GM23248 (cell line): Measurements from ENCODE around the gene GAB3. TPM values are rescaled to one million over a fixed set of nuclear protein-coding genes. Genes with fewer than 3 reads are reported as not detected.
A peak's percentile ranks its signal among the peaks of the same experiment; 100 is the strongest.

Experiments
- DNase-seq: peaks from one replicate; pipeline ENCODE4 v3.0.0-alpha.2; 2015
- H2AFZ ChIP-seq: fragments of 200-600 bp; sonication (generic); 2 replicates; pipeline ENCODE4 v1.6.1; 2016; ENCODE audit warnings: antibody characterized with exemption
- H3F3A ChIP-seq: fragments of 200-600 bp; sonication (generic); 2 replicates; pipeline ENCODE4 v1.6.1; 2016; ENCODE audit warnings: mild to moderate bottlenecking, antibody characterized with exemption, mixed run types; ENCODE audit not compliant: insufficient read depth
- H3K27ac ChIP-seq: fragments of 200-600 bp; sonication (generic); 2 replicates; pipeline ENCODE4 v1.5.1; 2016; ENCODE audit warnings: mild to moderate bottlenecking
- H3K27me3 ChIP-seq: fragments of 200-600 bp; sonication (generic); replicated peaks from 2 replicates; pipeline ENCODE4 v1.6.1; 2016; ENCODE audit warnings: mild to moderate bottlenecking; ENCODE audit not compliant: insufficient read depth
- H3K36me3 ChIP-seq: fragments of 200-600 bp; sonication (generic); 2 replicates; pipeline ENCODE4 v1.6.1; 2016; ENCODE audit warnings: low read depth, mild to moderate bottlenecking
- H3K4me1 ChIP-seq: fragments of 200-600 bp; sonication (generic); 2 replicates; pipeline ENCODE4 v1.6.1; 2016; ENCODE audit warnings: mild to moderate bottlenecking; ENCODE audit not compliant: insufficient read depth
- H3K4me2 ChIP-seq: fragments of 200-600 bp; sonication (generic); one replicate; pipeline ENCODE4 v1.6.1; 2016; ENCODE audit warnings: mild to moderate bottlenecking; ENCODE audit not compliant: unreplicated experiment
- H3K4me3 ChIP-seq: fragments of 200-600 bp; sonication (generic); 2 replicates; pipeline ENCODE4 v1.5.1; 2016; ENCODE audit warnings: mild to moderate bottlenecking
- H3K79me2 ChIP-seq: fragments of 200-600 bp; sonication (generic); 2 replicates; pipeline ENCODE4 v1.6.1; 2016; ENCODE audit warnings: mild to moderate bottlenecking; ENCODE audit not compliant: insufficient read depth
- H3K9ac ChIP-seq: fragments of 200-600 bp; sonication (generic); 2 replicates; pipeline ENCODE4 v1.6.1; 2016; ENCODE audit warnings: mild to moderate bottlenecking
- H3K9me2 ChIP-seq: fragments of 200-600 bp; sonication (generic); 2 replicates; pipeline ENCODE4 v1.6.1; 2016; ENCODE audit warnings: mixed run types, mild to moderate bottlenecking, moderate library complexity; ENCODE audit not compliant: insufficient read depth
- H3K9me3 ChIP-seq: fragments of 200-600 bp; sonication (generic); one replicate; pipeline ENCODE4 v1.6.1; 2017; ENCODE audit warnings: low read depth
- H4K20me1 ChIP-seq: fragments of 200-600 bp; sonication (generic); 2 replicates; pipeline ENCODE4 v1.6.0; 2016; ENCODE audit not compliant: insufficient read depth
- EZH2 ChIP-seq: fragments of 200-600 bp; sonication (generic); IDR thresholded peaks from 2 replicates; pipeline ENCODE4 v1.6.1; 2018; ENCODE audit warnings: antibody characterized with exemption, mild to moderate bottlenecking; ENCODE audit not compliant: insufficient read depth, poor library complexity, severe bottlenecking
- EZH2phosphoT487 ChIP-seq: fragments of 200-600 bp; sonication (generic); IDR thresholded peaks from 2 replicates; pipeline ENCODE4 v1.6.1; 2018; ENCODE audit warnings: antibody characterized with exemption, moderate library complexity, mild to moderate bottlenecking, low read depth; ENCODE audit not compliant: insufficient read depth
- WGBS, 2 experiments: methylation state at CpG; one replicate each; pipeline ENCODE4 v1.1.6; 2015 to 2017; ENCODE audit warnings: low lambda C conversion rate in 2 of 2, low coverage in 1 of 2; ENCODE audit errors: missing lambda C conversion rate in 2 of 2; 5-methylcytosine and 5-hydroxymethylcytosine counted together
- in situ Hi-C: fragments of 300-500 bp; cut with MboI; formaldehyde crosslinking; loops from 2 replicates; pipeline ENCODE4 v1.15.0; 2020
- polyA plus RNA-seq: library from polyadenylated mRNA; unstranded; fragments of >200 nt; fragmentation: Nextera tagmentation; extraction: Ambion mirVana; gene quantifications from 2 replicates; pipeline ENCODE4 v1.2.1, GENCODE V29; 2016
- total RNA-seq: library from RNA; depleted of rRNA; stranded (reverse); fragments of >200 nt; shearing (Covaris generic); gene quantifications from 2 replicates; pipeline ENCODE4 v1.2.3, GENCODE V29; 2014

Gene GAB3
- total and polyA plus RNA-seq, 2 experiments from 2014 or later: 0.76 to 1.0 TPM

DNA sequence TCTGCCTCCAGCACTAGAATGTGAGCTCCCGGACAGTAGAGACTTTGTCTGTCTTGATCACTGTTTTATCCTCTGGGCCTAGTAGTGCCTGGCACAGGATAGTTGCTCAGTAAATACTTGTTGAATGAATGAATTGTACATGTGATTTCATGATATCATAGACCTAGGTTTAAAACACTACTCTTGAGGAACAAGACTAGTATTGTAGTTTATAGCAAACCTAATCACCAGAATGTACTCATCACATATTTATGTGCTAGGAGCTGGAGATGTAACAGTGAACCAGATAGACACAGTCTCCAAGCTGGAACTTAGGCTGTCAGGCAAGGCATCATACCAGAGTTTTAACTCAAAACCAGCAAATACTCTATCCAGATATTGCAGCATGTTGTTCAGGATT, 23.5 kb downstream of the GAB3 start:
- Histone ChIP-seq H3K9me2 (no peaks in the 10 kb centered on the region), H4K20me1 (no peaks in the 10 kb centered on the region), H3K4me1 (peaks cover 40% of the 10 kb centered on the region), H3K27me3 (no peaks in the 10 kb centered on the region), H3K36me3 (no peaks in the 10 kb centered on the region), H3K4me3 (no peak overlapping the region), H3F3A (peaks cover 35% of the 10 kb centered on the region), H3K4me2 (peak overlapping the region; percentile 48), H3K27ac (peak overlapping the region; percentile 64), H2AFZ (no peak overlapping the region), H3K9ac (peak overlapping the region; percentile 46), H3K79me2 (no peaks in the 10 kb centered on the region), H3K9me3 (no peaks in the 10 kb centered on the region)
- in situ Hi-C loops: no loop called here
- peak; percentile 43 for DNase-seq
- no peak for TF ChIP-seq EZH2
- no peak for TF ChIP-seq EZH2phosphoT487
- 80% methylated on average over 1 of the region's 1 CpG for WGBS, 2 experiments

DNA sequence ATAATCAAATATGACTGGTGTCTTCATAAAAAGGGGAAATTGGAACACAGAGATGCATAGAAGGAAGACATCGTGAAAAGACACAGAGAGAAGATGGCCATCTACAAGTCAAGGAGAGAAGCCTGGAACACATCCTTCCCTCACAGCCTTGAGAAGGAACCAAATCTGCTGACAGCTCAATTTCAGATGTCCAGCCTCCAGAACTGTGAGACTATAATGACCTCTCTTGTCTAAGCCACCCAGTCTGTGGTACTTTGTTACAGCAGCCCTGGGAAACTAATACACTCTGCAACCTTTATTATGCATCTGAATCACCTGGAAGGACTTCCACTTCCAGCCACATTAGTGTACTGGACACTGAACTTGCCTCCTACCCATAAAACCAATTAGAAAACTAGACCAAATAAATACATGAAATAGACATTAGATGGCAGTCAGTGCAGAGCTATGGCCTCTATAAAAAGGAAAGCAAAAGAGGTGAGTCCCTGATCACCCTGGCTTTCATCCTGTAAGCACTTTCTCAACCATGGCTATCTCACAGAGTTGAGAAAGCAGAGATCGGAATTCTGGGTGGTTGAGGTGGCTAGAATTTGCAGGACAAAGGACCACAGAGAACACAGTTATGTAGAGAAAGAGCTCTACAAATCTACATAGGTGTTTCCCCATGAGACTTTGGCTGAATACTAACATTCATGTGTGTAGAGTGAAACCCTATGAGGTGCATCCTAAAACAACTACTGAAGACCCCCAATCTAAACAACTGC, 25.7 kb downstream of the GAB3 start:
- in situ Hi-C loops: no loop called here
- Histone ChIP-seq H3K9me3 (no peaks in the 10 kb centered on the region), H3K9ac (no peak overlapping the region), H3F3A (peaks cover 28% of the 10 kb centered on the region), H3K79me2 (no peaks in the 10 kb centered on the region), H4K20me1 (no peaks in the 10 kb centered on the region), H3K4me2 (no peak overlapping the region), H3K27me3 (no peaks in the 10 kb centered on the region), H3K9me2 (no peaks in the 10 kb centered on the region), H3K27ac (no peak overlapping the region), H2AFZ (no peak overlapping the region), H3K4me3 (no peak overlapping the region), H3K36me3 (no peaks in the 10 kb centered on the region), H3K4me1 (peaks cover 28% of the 10 kb centered on the region)
- TF ChIP-seq EZH2: no peak
- no peak for TF ChIP-seq EZH2phosphoT487
- 94 to 100% methylated on average over 2 of the region's 2 CpGs for WGBS, 2 experiments
- DNase-seq: no peak

DNA sequence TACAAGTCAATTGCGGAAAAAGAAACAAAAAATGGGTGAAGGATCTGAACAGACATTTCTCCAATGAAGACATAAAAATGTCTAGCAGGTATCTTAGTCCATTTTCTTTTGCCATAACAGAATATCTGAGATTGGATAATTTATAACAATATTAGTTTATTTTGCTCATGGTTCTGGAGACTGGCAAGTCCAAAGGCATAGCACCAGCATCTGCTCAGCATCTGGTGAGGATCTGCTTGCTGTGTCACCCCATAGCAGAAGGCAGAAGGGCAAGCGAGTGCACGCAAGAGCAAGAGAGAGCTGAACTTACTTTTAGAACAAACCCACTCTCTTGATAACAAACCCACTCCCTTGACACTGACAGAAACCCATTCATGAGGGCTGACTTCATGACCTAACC, 29.7 kb downstream of the GAB3 start:
- H3K4me3 ChIP-seq: no peak overlapping the region

DNA sequence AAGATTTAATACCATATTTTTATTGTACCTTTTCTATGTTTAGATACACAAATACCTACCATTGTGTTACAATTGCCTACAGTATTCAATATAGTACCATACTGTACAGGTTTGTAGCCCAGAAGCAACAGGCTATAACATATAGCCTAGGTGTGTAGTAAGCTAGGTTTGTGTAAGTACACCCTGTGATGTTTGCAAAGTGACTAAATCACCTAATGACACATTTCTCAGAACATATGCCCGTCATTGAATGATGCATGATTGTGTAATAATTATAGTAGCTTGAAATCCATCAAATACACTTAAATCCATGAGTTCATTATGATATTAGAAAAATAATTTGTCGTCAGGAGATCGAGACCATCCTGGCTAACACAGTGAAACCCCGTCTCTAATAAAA, 30.8 kb downstream of the GAB3 start:
- Histone ChIP-seq H3K9ac (no peak overlapping the region), H3F3A (peaks cover 5% of the 10 kb centered on the region; the same call in 1 of the 2 replicates), H3K4me3 (no peak overlapping the region), H3K9me2 (no peaks in the 10 kb centered on the region), H3K4me2 (no peak overlapping the region), H3K27me3 (no peaks in the 10 kb centered on the region), H3K4me1 (no peaks in the 10 kb centered on the region), H3K9me3 (no peaks in the 10 kb centered on the region), H3K27ac (no peak overlapping the region), H3K79me2 (no peaks in the 10 kb centered on the region), H4K20me1 (no peaks in the 10 kb centered on the region), H3K36me3 (no peaks in the 10 kb centered on the region), H2AFZ (no peak overlapping the region)
- no peak for DNase-seq
- 90 to 95% methylated on average over 4 of the region's 4 CpGs for WGBS, 2 experiments
- in situ Hi-C loops: no loop called here
- TF ChIP-seq EZH2phosphoT487 (no peak), EZH2 (no peak)

More for the DNA sequence above, 29.7 kb downstream of the GAB3 start:
- TF ChIP-seq EZH2phosphoT487: no peak
- TF ChIP-seq EZH2: no peak
- H3K36me3 ChIP-seq: no peaks in the 10 kb centered on the region
- H3K4me1 ChIP-seq: no peaks in the 10 kb centered on the region
- H3K4me2 ChIP-seq: no peak overlapping the region
- no peak for DNase-seq
- no peak overlapping the region for H3K9ac ChIP-seq
- in situ Hi-C loops: no loop called here
- no peak overlapping the region for H3K27ac ChIP-seq
- H3F3A ChIP-seq: peaks cover 8% of the 10 kb centered on the region; the same call in 1 of the 2 replicates
- WGBS, 2 experiments: 90 to 94% methylated on average over 3 of the region's 3 CpGs
- H3K9me3 ChIP-seq: no peaks in the 10 kb centered on the region
- H2AFZ ChIP-seq: no peak overlapping the region
- H4K20me1 ChIP-seq: no peaks in the 10 kb centered on the region
- H3K79me2 ChIP-seq: no peaks in the 10 kb centered on the region
- H3K9me2 ChIP-seq: no peaks in the 10 kb centered on the region
- no peaks in the 10 kb centered on the region for H3K27me3 ChIP-seq

DNA sequence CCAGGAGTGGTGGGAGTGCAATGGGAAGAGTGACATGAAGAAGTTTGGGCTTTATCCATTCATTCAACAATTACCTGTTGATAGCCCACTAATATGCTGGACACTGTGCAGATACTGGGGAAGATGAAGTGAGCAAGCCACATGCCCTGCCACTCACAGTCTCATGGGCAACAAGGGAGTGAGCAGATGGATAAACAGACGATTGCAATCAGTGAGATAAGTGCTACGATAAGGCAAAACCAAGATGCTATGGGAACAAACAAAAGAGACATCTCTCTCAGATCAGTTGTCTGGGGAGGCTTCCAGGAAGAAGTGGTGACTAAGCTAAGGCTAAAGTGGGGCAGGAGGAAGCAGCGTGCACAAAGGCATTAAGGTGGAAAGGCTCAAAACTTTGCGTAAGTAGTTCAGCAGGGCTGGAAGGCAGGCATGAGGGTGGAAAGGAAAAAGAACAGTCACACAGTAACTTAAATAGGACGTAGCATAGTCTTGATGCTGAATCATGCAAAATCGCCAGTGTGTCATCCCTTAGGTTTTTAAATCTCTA, 31.7 kb downstream of the GAB3 start:
- no peak overlapping the region for H3K9ac ChIP-seq
- H3K4me1 ChIP-seq: no peaks in the 10 kb centered on the region
- no peaks in the 10 kb centered on the region for H3K9me2 ChIP-seq
- no peaks in the 10 kb centered on the region for H3K79me2 ChIP-seq
- TF ChIP-seq EZH2phosphoT487 (no peak), EZH2 (no peak)
- no peaks in the 10 kb centered on the region for H3K36me3 ChIP-seq
- no peak overlapping the region for H2AFZ ChIP-seq
- no peak overlapping the region for H3K4me3 ChIP-seq
- in situ Hi-C loops: no loop called here
- no peaks in the 10 kb centered on the region for H3K27me3 ChIP-seq
- H3F3A ChIP-seq: peaks cover 5% of the 10 kb centered on the region; the same call in 1 of the 2 replicates
- H3K27ac ChIP-seq: no peak overlapping the region
- WGBS, 2 experiments: 55 to 66% methylated on average over 5 to 6 of the region's 6 CpGs
- no peak overlapping the region for H3K4me2 ChIP-seq
- no peaks in the 10 kb centered on the region for H3K9me3 ChIP-seq
- DNase-seq: peak; percentile 72
- no peaks in the 10 kb centered on the region for H4K20me1 ChIP-seq
